ENCODE data around the gene DENND2A.

Gene DENND2A

DNA sequence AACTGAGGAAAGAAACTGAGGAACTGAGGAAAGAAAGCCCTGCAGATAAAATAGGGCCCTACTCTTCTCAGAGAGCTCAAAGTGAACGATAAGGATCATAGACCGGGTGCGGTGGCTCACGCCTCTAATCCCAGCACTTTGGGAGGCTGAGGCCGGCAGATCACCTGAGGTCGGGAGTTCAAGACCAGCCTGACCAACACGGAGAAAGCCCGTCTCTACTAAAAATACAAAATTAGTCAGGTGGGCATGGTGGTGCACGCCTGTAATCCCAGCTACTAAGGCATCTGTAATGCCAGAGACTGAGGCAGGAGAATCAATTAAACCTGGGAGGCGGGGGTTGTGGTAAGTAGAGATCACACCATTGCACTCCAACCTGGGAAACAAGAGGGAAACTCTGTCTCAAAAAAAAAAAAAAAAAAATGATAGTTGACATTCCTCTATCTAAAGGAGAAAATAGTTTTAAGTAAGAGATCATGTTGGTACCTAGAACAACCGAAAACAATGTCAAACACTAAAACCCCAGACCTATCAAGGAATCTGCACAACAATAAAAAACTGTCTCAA lies 163.8 kb downstream of the DENND2A start:
- no peaks in the 10 kb centered on the region for H3K4me1 ChIP-seq (ENCODE audit: insufficient read depth, insufficient read length)
- H3K4me3 ChIP-seq (ENCODE audit: insufficient read length, low read depth), result no peak overlapping the region
- TF ChIP-seq ZNF274 (IDR thresholded peaks at IDR 0.05; ENCODE audit: low read depth, low read length), result no peak
- TF ChIP-seq YY1 (IDR thresholded peaks at IDR 0.05; ENCODE audit: insufficient read depth, insufficient read length), result no peak
- no peak for TF ChIP-seq SUZ12 (IDR thresholded peaks at IDR 0.05; ENCODE audit: extremely low read depth, insufficient read depth, insufficient read length)
- no peak for DNase-seq (ENCODE audit: low read depth, low spot score)
- H3K9me3 ChIP-seq (ENCODE audit: insufficient read depth, low read length), result no peaks in the 10 kb centered on the region
- no peaks in the 10 kb centered on the region for H3K27me3 ChIP-seq (ENCODE audit: insufficient read depth, insufficient read length)
- H3K36me3 ChIP-seq (ENCODE audit: insufficient read depth, insufficient read length, low read length), result peaks cover 4% of the 10 kb centered on the region
- no peak overlapping the region for H3K9ac ChIP-seq (ENCODE audit: insufficient read length, low read depth)

DNA sequence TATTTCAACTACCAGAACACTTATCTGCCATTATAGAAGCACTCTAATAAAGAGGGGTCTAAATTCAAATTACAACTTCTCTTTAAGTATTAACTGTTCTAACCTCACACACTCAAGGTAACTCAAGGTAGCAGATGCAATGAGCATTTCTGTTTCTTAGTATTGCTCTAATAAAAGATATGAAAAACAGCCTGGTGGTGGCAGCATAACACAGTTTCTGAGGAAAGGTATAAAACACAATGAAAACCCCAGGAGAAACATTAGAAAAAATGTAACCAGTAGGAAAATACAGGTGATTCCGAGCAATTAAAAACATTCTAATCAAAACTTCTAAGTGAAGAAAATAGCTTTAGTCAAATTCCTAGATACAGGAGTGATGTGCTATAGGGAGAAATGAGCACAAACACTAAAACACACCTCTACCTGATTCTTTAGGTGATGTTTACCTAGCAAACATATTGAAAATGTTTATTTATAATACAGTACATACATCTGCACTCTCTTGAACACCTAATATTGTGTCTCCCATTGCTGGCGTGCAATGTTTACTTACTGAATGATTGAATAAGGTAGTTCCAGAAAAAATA lies 164.8 kb downstream of the DENND2A start:
- no peak overlapping the region for H3K4me3 ChIP-seq (ENCODE audit: insufficient read length, low read depth)
- H3K36me3 ChIP-seq (ENCODE audit: insufficient read depth, insufficient read length, low read length), result peaks cover 11% of the 10 kb centered on the region
- H3K27me3 ChIP-seq (ENCODE audit: insufficient read depth, insufficient read length), result no peaks in the 10 kb centered on the region
- DNase-seq (ENCODE audit: low read depth, low spot score), result no peak
- H3K4me1 ChIP-seq (ENCODE audit: insufficient read depth, insufficient read length), result no peaks in the 10 kb centered on the region
- no peak overlapping the region for H3K9ac ChIP-seq (ENCODE audit: insufficient read length, low read depth)
- no peak for TF ChIP-seq YY1 (IDR thresholded peaks at IDR 0.05; ENCODE audit: insufficient read depth, insufficient read length)
- no peak for TF ChIP-seq SUZ12 (IDR thresholded peaks at IDR 0.05; ENCODE audit: extremely low read depth, insufficient read depth, insufficient read length)
- TF ChIP-seq ZNF274 (IDR thresholded peaks at IDR 0.05; ENCODE audit: low read depth, low read length), result no peak
- H3K9me3 ChIP-seq (ENCODE audit: insufficient read depth, low read length), result no peaks in the 10 kb centered on the region
